IMR-90 (cell line): ENCODE data around the gene HIRA. TPM values are rescaled to one million over a fixed set of nuclear protein-coding genes. Genes with fewer than 3 reads are reported as not detected.
"Not testable (repeated sequence)": the region's sequence is repeated elsewhere in the genome, so short reads cannot be mapped to it uniquely, and the experiment has no call there.

Experiments
- ATAC-seq: fragments of 200-7000 bp; cut with Tn5 transposase; 2 replicates; pipeline ENCODE4 v1.9.1; 2020; ENCODE audit warnings: low read depth, mild to moderate bottlenecking, moderate library complexity
- BruUV-seq: library from RNA; stranded (reverse); fragments of 400-500 nt; replicated peaks from 2 replicates; lab custom pipeline; 2021; lab: Mats Ljungman, UMichigan
- CTCF ChIA-PET: fragments of 300-600 bp; formaldehyde crosslinking; extraction: SDS; loops from one replicate; lab custom pipeline; 2021; ENCODE audit warnings: antibody characterized with exemption; lab: Yijun Ruan, JAX
- POLR2A ChIA-PET: fragments of 300-600 bp; sonication (Branson Sonifier 250); formaldehyde crosslinking; loops from one replicate; lab custom pipeline; 2022; ENCODE audit warnings: antibody characterized with exemption; ENCODE audit not compliant: unreplicated experiment; lab: Charles Lee
- DNase-seq: peaks from one replicate; pipeline ENCODE4 v3.0.0; 2013
- H2AFZ ChIP-seq: replicated peaks from 2 replicates; pipeline ENCODE3; 2013; ENCODE audit warnings: low read length, mild to moderate bottlenecking; ENCODE audit not compliant: poor library complexity
- H2AK5ac ChIP-seq: 2 replicates; pipeline ENCODE4 v1.6.1; 2013; ENCODE audit warnings: low read depth, low read length, inconsistent platforms
- H2AK9ac ChIP-seq: replicated peaks from 2 replicates; pipeline ENCODE3; 2013; ENCODE audit warnings: mild to moderate bottlenecking, low read depth, low read length, moderate library complexity; ENCODE audit not compliant: poor library complexity
- H2BK120ac ChIP-seq: 2 replicates; pipeline ENCODE4 v1.6.1; 2013; ENCODE audit warnings: low read depth, low read length, inconsistent platforms
- H2BK15ac ChIP-seq: 3 replicates; pipeline ENCODE4 v1.6.1; 2013; ENCODE audit warnings: low read depth, low read length, inconsistent platforms
- H2BK20ac ChIP-seq: 2 replicates; pipeline ENCODE4 v1.6.1; 2013; ENCODE audit warnings: low read depth, mild to moderate bottlenecking, inconsistent platforms, low read length, moderate library complexity
- H2BK5ac ChIP-seq: 2 replicates; pipeline ENCODE4 v1.6.1; 2013; ENCODE audit warnings: mild to moderate bottlenecking, low read depth, low read length, inconsistent platforms; ENCODE audit not compliant: poor library complexity, severe bottlenecking
- H3K14ac ChIP-seq: replicated peaks from 2 replicates; pipeline ENCODE4 v1.6.1; 2013; ENCODE audit warnings: low read depth, low read length, inconsistent platforms
- H3K18ac ChIP-seq: 2 replicates; pipeline ENCODE4 v1.6.1; 2013; ENCODE audit warnings: low read depth, low read length, control low read depth
- H3K23ac ChIP-seq: 2 replicates; pipeline ENCODE4 v1.6.1; 2013; ENCODE audit warnings: low read depth, low read length, inconsistent platforms
- H3K27ac ChIP-seq: 2 replicates; pipeline ENCODE4 v1.5.1; 2013; ENCODE audit warnings: mild to moderate bottlenecking, control low read depth, low read length; ENCODE audit not compliant: insufficient read depth
- H3K27me3 ChIP-seq: 2 replicates; pipeline ENCODE4 v1.6.1; 2013; ENCODE audit warnings: low read length; ENCODE audit not compliant: control insufficient read depth, insufficient read depth
- H3K36me3 ChIP-seq: 2 replicates; pipeline ENCODE4 v1.6.1; 2013; ENCODE audit warnings: low read length, mixed read lengths; ENCODE audit not compliant: control insufficient read depth, insufficient read depth
- H3K4ac ChIP-seq: 2 replicates; pipeline ENCODE4 v1.6.1; 2013; ENCODE audit warnings: low read depth, low read length, inconsistent platforms
- H3K4me1 ChIP-seq: 2 replicates; pipeline ENCODE4 v1.6.1; 2013; ENCODE audit warnings: low read length, mixed read lengths; ENCODE audit not compliant: control insufficient read depth, insufficient read depth
- H3K4me2 ChIP-seq: 2 replicates; pipeline ENCODE4 v1.6.1; 2013; ENCODE audit warnings: low read depth, mild to moderate bottlenecking, control low read depth, low read length, moderate library complexity
- H3K4me3 ChIP-seq: 2 replicates; pipeline ENCODE4 v1.5.1; 2013; ENCODE audit warnings: low read depth, mild to moderate bottlenecking, control low read depth, low read length, moderate library complexity; ENCODE audit not compliant: insufficient read depth
- H3K56ac ChIP-seq: 2 replicates; pipeline ENCODE4 v1.6.1; 2013; ENCODE audit warnings: low read length, inconsistent platforms; ENCODE audit not compliant: insufficient read depth; ENCODE audit errors: extremely low read depth
- H3K79me1 ChIP-seq, 2 experiments: 2 replicates each; pipeline ENCODE4 v1.6.1; 2013; ENCODE audit warnings: low read length in 2 of 2, inconsistent platforms in 1 of 2, low read depth in 1 of 2
- H3K9ac ChIP-seq: 2 replicates; pipeline ENCODE4 v1.6.1; 2013; ENCODE audit warnings: low read depth, low read length, control low read depth
- H3K9me1 ChIP-seq: 2 replicates; pipeline ENCODE4 v1.6.1; 2013; ENCODE audit warnings: low read length, inconsistent platforms; ENCODE audit not compliant: insufficient read depth
- H3K9me3 ChIP-seq: 2 replicates; pipeline ENCODE4 v1.6.1; 2013; ENCODE audit warnings: low read length; ENCODE audit not compliant: control insufficient read depth, insufficient read depth
- H4K20me1 ChIP-seq: 2 replicates; pipeline ENCODE4 v1.6.1; 2013; ENCODE audit warnings: low read length, inconsistent platforms; ENCODE audit not compliant: insufficient read depth
- H4K5ac ChIP-seq: 2 replicates; pipeline ENCODE4 v1.6.1; 2013; ENCODE audit warnings: mild to moderate bottlenecking, low read depth, low read length, control low read depth
- H4K8ac ChIP-seq, 2 experiments: 2 replicates each; pipeline ENCODE4 v1.6.1; 2013; ENCODE audit warnings: low read depth in 2 of 2, low read length in 2 of 2, control low read depth in 1 of 2, inconsistent platforms in 1 of 2
- H4K91ac ChIP-seq: 2 replicates; pipeline ENCODE4 v1.6.1; 2013; ENCODE audit warnings: low read depth, low read length, inconsistent platforms; ENCODE audit not compliant: insufficient read depth
- BHLHE40 ChIP-seq: fragments of 150-350 bp; IDR thresholded peaks from 2 replicates; pipeline ENCODE4 v1.6.1; 2016; ENCODE audit warnings: mild to moderate bottlenecking, low read depth, low read length
- CHD1 ChIP-seq: IDR thresholded peaks from 2 replicates; pipeline ENCODE4 v1.6.1; 2012; ENCODE audit warnings: low read depth, low read length, improper control_type of control experiment
- ELK1 ChIP-seq: fragments of 150-350 bp; IDR thresholded peaks from 2 replicates; pipeline ENCODE4 v1.6.1; 2016; ENCODE audit warnings: low read depth, mild to moderate bottlenecking, low read length, moderate library complexity, borderline replicate concordance
- WGBS, 2 experiments: methylation state at CpG; one replicate each; pipeline versions ENCODE4 v1.1.5 to v1.1.7; 2013; ENCODE audit warnings: missing lambda C conversion rate in 2 of 2; ENCODE audit not compliant: insufficient read length in 1 of 2; ENCODE audit errors: extremely low coverage in 2 of 2; 5-methylcytosine and 5-hydroxymethylcytosine counted together
- dilution Hi-C: fragments of 300-500 bp; cut with HindIII; formaldehyde crosslinking; loops from one replicate; pipeline ENCODE4 v1.14.3; 2018; ENCODE audit warnings: low sequenced_read_pairs; ENCODE audit not compliant: unreplicated experiment
- in situ Hi-C: fragments of 300-500 bp; cut with MboI; formaldehyde crosslinking; loops from 3 replicates; pipeline ENCODE4 v1.14.3; 2019; ENCODE audit warnings: low sequenced_read_pairs, inconsistent platforms, mixed read lengths
- intact Hi-C: fragments of 100-400 bp; cut with micrococcal nuclease; formaldehyde crosslinking; loops from 2 replicates; pipeline ENCODE4 v1.10.0; 2022
- polyA plus RNA-seq, 3 experiments: library from polyadenylated mRNA; depleted of rRNA; stranded (reverse); fragments of >200 nt; gene quantifications; 2 replicates each; pipeline ENCODE4 v1.2.3, GENCODE V29; 2012; ENCODE audit warnings: low replicate concordance in 1 of 3
- total RNA-seq: library from RNA; depleted of rRNA; stranded (reverse); fragments of >200 nt; gene quantifications from 2 replicates; pipeline ENCODE4 v1.2.3, GENCODE V29; 2012

HIRA gene
- total and polyA plus RNA-seq, 2 of the 4 experiments (the other 2 are of a cell fraction), result 14.5 to 24.2 TPM

DNA sequence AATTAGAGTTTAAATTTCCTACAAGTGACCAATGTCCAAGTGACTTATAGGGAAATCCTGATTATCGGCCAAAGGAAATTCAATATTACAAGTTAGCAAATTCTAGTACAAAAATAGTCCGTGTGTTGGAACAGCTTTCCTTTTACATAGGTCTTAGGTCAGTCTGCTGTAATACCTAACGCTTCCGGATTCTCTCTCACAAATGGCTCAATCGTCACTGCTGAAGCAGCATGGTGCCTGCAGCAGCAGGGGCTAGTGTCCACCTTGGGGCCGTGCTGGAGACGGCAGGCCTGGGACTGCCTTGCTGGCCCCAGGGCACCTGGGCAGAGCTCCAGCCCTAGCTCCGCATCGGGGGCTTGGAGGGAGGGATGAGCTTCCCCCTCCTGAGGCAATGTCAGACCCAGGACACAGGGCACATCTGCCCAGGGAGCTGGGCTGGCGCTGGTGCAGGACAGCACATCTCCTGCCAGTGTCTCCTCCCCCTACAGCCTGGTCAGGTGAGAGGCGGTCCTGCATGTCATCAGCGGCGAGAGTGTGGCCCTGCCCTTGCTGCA, 100.6 kb downstream of the HIRA start:
- Histone ChIP-seq H3K18ac (no peak overlapping the region), H4K8ac (no peak overlapping the region), H2BK20ac (no peak overlapping the region), H4K5ac (no peak overlapping the region), H4K20me1 (no peaks in the 10 kb centered on the region), H2BK120ac (no peak overlapping the region), H3K27ac (no peak overlapping the region), H3K56ac (no peak overlapping the region), H3K4me3 (no peak overlapping the region), H3K9me1 (no peaks in the 10 kb centered on the region), H3K14ac (no peak overlapping the region), H3K79me1 (no peaks in the 10 kb centered on the region), H3K4me2 (no peak overlapping the region), H3K9ac (no peak overlapping the region), H3K36me3 (peaks cover 32% of the 10 kb centered on the region), H3K9me3 (peaks cover 3% of the 10 kb centered on the region), H2AK5ac (no peak overlapping the region), H2BK15ac (no peak overlapping the region), H3K23ac (no peak overlapping the region), H2BK5ac (no peak overlapping the region), H2AFZ (peak overlapping the region; percentile 23), H4K91ac (no peak overlapping the region), H3K27me3 (no peaks in the 10 kb centered on the region), H3K4me1 (no peaks in the 10 kb centered on the region), H2AK9ac (no peak overlapping the region), H3K4ac (no peak overlapping the region)
- intact Hi-C loops, result no loop called here
- ChIA-PET POLR2A (no interaction called here), CTCF (no interaction called here)
- no peak for ATAC-seq
- BruUV-seq, result no TSS peak
- DNase-seq, result no peak
- in situ Hi-C loops, result no loop called here
- TF ChIP-seq ELK1, result no peak
- TF ChIP-seq BHLHE40, result no peak
- no peak for TF ChIP-seq CHD1
- dilution Hi-C loops, result no loop called here
- 98% methylated on average over 6 of the region's 13 CpGs; no CpG with 5 or more reads in 1 of the 2 experiments for WGBS, 2 experiments

- H3K9me3 ChIP-seq, H2BK20ac ChIP-seq, dilution Hi-C loops, H2AK9ac ChIP-seq, H3K27me3 ChIP-seq, H3K4me1 ChIP-seq, intact Hi-C loops, H4K20me1 ChIP-seq, in situ Hi-C loops, DNase-seq, H2BK5ac ChIP-seq, H3K9ac ChIP-seq, H3K4me2 ChIP-seq, H3K23ac ChIP-seq, H3K9me1 ChIP-seq, H2BK15ac ChIP-seq, ATAC-seq, H2AFZ ChIP-seq, H4K5ac ChIP-seq, H2AK5ac ChIP-seq, H3K27ac ChIP-seq, H3K4me3 ChIP-seq, POLR2A ChIA-PET, H4K91ac ChIP-seq, BruUV-seq, H3K18ac ChIP-seq, H4K8ac ChIP-seq, H3K56ac ChIP-seq, H2BK120ac ChIP-seq, H3K4ac ChIP-seq, H3K79me1 ChIP-seq, CTCF ChIA-PET, H3K14ac ChIP-seq: not testable (repeated sequence)
- H3K36me3 ChIP-seq, result peaks cover 32% of the 10 kb centered on the region
- WGBS, 2 experiments, result 92% methylated on average over 2 of the region's 5 CpGs; no CpG with 5 or more reads in 1 of the 2 experiments
Measured at GRCh38 chr22:19330205-19330604, 101.3 kb downstream of the HIRA start.
